Activated T-helper 2 cell treated with anti-CD3 and anti-CD28 coated beads, Interferon-gamma antibody, Interleukin-2, Interleukin-4, amounts not matched to agents 10 μg/mL and 5 μg/mL and 100 μg/mL, durations not matched to agents 14 hours and 24 hours and 36 hours (primary cell): ENCODE results near the gene TTC23. TPM values are rescaled to one million over a fixed set of nuclear protein-coding genes. Genes with fewer than 3 reads are reported as not detected.

ENCODE experiments used
- DNase-seq: peaks from one replicate; pipeline ENCODE4 v3.0.0; 2021; ENCODE audit warnings: low spot score
- H3K27ac Mint-ChIP-seq: one replicate; pipeline ENCODE4 v1.8.0; 2021; ENCODE audit warnings: mixed read lengths
- H3K27me3 Mint-ChIP-seq: one replicate; pipeline ENCODE4 v1.8.0; 2021; ENCODE audit warnings: low read depth, mixed read lengths
- H3K36me3 Mint-ChIP-seq: one replicate; pipeline ENCODE4 v1.8.0; 2021; ENCODE audit warnings: low read depth, mixed read lengths
- H3K4me1 Mint-ChIP-seq: one replicate; pipeline ENCODE4 v1.8.0; 2021; ENCODE audit warnings: low read depth, mixed read lengths
- H3K4me3 Mint-ChIP-seq: one replicate; pipeline ENCODE4 v1.8.0; 2021; ENCODE audit warnings: low read depth, mild to moderate bottlenecking, moderate library complexity, mixed read lengths
- H3K9me3 Mint-ChIP-seq: one replicate; pipeline ENCODE4 v1.8.0; 2021; ENCODE audit warnings: mixed read lengths
- intact Hi-C: fragments of 100-400 bp; cut with micrococcal nuclease; formaldehyde crosslinking; loops from one replicate; pipeline ENCODE4 v1.15.1; 2023
- total RNA-seq: library from RNA; stranded (reverse); gene quantifications from 2 replicates; pipeline ENCODE4 v1.2.3, GENCODE V29; 2022

TTC23 gene
- total RNA-seq, 1 donor from 2014 or later = 3.9 TPM

- Mint-ChIP-seq H3K27me3 (peaks cover 14% of the 10 kb centered on the region), H3K27ac (no peak overlapping the region)
- intact Hi-C loops = no loop called here
Observed at GRCh38 chr15:99090938-99091337, 158.4 kb downstream of the TTC23 start.

GRCh38 chr15:99090011-99090699 lies 159.2 kb downstream of the TTC23 start:
- Mint-ChIP-seq H3K27ac (no peak overlapping the region), H3K4me3 (no peak overlapping the region), H3K27me3 (peaks cover 10% of the 10 kb centered on the region), H3K36me3 (no peaks in the 10 kb centered on the region), H3K9me3 (no peaks in the 10 kb centered on the region), H3K4me1 (peaks cover 6% of the 10 kb centered on the region)
- no peak for DNase-seq
- intact Hi-C loops = no loop called here

More at GRCh38 chr15:99090938-99091337, 158.4 kb downstream of the TTC23 start:
- no peaks in the 10 kb centered on the region for H3K9me3 Mint-ChIP-seq
- DNase-seq = no peak
- no peak overlapping the region for H3K4me3 Mint-ChIP-seq
- no peaks in the 10 kb centered on the region for H3K36me3 Mint-ChIP-seq
- peaks cover 6% of the 10 kb centered on the region for H3K4me1 Mint-ChIP-seq

GRCh38 chr15:99087405-99087943 lies 161.9 kb downstream of the TTC23 start:
- H3K27ac Mint-ChIP-seq = no peak overlapping the region
- DNase-seq = no peak
- H3K4me1 Mint-ChIP-seq = peaks cover 6% of the 10 kb centered on the region
- H3K36me3 Mint-ChIP-seq = no peaks in the 10 kb centered on the region
- no peaks in the 10 kb centered on the region for H3K9me3 Mint-ChIP-seq
- intact Hi-C loops = no loop called here
- peaks cover 14% of the 10 kb centered on the region for H3K27me3 Mint-ChIP-seq
- H3K4me3 Mint-ChIP-seq = no peak overlapping the region

- DNase-seq = no peak
- Mint-ChIP-seq H3K4me1 (peaks cover 6% of the 10 kb centered on the region), H3K4me3 (no peak overlapping the region), H3K27ac (no peak overlapping the region), H3K36me3 (no peaks in the 10 kb centered on the region), H3K27me3 (peaks cover 21% of the 10 kb centered on the region), H3K9me3 (no peaks in the 10 kb centered on the region)
- intact Hi-C loops = no loop called here
Observed at GRCh38 chr15:99086327-99086667, 163.1 kb downstream of the TTC23 start.

Other genes starting within 250 kb of the TTC23 start
- gene PGPEP1L, start 241.8 kb downstream of the TTC23 start, total RNA-seq = not detected in 2 replicates
- gene SYNM, start 144.5 kb downstream of the TTC23 start, total RNA-seq = 0.46 and 0.55 TPM in 2 replicates
- gene LRRC28, start 1.9 kb upstream of the TTC23 start, total RNA-seq = 14.6 and 15.6 TPM in 2 replicates